Measurements from ENCODE around the gene GABRP. TPM values are rescaled to one million over a fixed set of nuclear protein-coding genes. Genes with fewer than 3 reads are reported as not detected.

GABRP gene
- total RNA-seq, 2 donors from 2014 or later = not detected

- no peak overlapping the region for H3K27ac ChIP-seq
- no peaks in the 10 kb centered on the region for H3K9me3 ChIP-seq
- no peaks in the 10 kb centered on the region for H3K27me3 ChIP-seq (replicated peaks; ENCODE audit: insufficient read depth)
- H3K36me3 ChIP-seq = no peaks in the 10 kb centered on the region
- TF ChIP-seq CTCF (IDR thresholded peaks at IDR 0.05) = no peak
- no peaks in the 10 kb centered on the region for H3K4me1 ChIP-seq (ENCODE audit: control insufficient read depth in 1 of 2, low read depth in 2 of 2)
- ATAC-seq (ENCODE audit: insufficient number of reproducible peaks, low FRiP score, low read depth) (no peak), DNase-seq (ENCODE audit: low spot score) (no peak)
- H3K4me3 ChIP-seq = no peak overlapping the region
Observed at GRCh38 chr5:170782438-170782837, 1.1 kb upstream of the GABRP start.

- Histone ChIP-seq H3K27ac (no peak overlapping the region), H3K36me3 (no peaks in the 10 kb centered on the region), H3K4me3 (no peak overlapping the region), H3K4me1 (ENCODE audit: control insufficient read depth in 1 of 2, low read depth in 2 of 2) (no peaks in the 10 kb centered on the region), H3K9me3 (no peaks in the 10 kb centered on the region), H3K27me3 (replicated peaks; ENCODE audit: insufficient read depth) (no peaks in the 10 kb centered on the region)
- DNase-seq (ENCODE audit: low spot score) = no peak
- no peak for ATAC-seq (ENCODE audit: insufficient number of reproducible peaks, low FRiP score, low read depth)
- no peak for TF ChIP-seq CTCF (IDR thresholded peaks at IDR 0.05)
Observed at GRCh38 chr5:170785416-170785815, 1.9 kb downstream of the GABRP start.

- no peak for ATAC-seq (ENCODE audit: insufficient number of reproducible peaks, low FRiP score, low read depth)
- no peaks in the 10 kb centered on the region for H3K36me3 ChIP-seq
- H3K4me3 ChIP-seq = no peak overlapping the region
- no peaks in the 10 kb centered on the region for H3K4me1 ChIP-seq (ENCODE audit: control insufficient read depth in 1 of 2, low read depth in 2 of 2)
- no peak for DNase-seq (ENCODE audit: low spot score)
- H3K27ac ChIP-seq = no peak overlapping the region
- no peaks in the 10 kb centered on the region for H3K9me3 ChIP-seq
- no peak for TF ChIP-seq CTCF (IDR thresholded peaks at IDR 0.05)
- H3K27me3 ChIP-seq (replicated peaks; ENCODE audit: insufficient read depth) = no peaks in the 10 kb centered on the region
Observed at GRCh38 chr5:170787216-170787615, 3.7 kb downstream of the GABRP start.

- no peaks in the 10 kb centered on the region for H3K27me3 ChIP-seq (replicated peaks; ENCODE audit: insufficient read depth)
- no peaks in the 10 kb centered on the region for H3K9me3 ChIP-seq
- no peak overlapping the region for H3K4me3 ChIP-seq
- DNase-seq (ENCODE audit: low spot score) (no peak), ATAC-seq (ENCODE audit: insufficient number of reproducible peaks, low FRiP score, low read depth) (no peak)
- no peaks in the 10 kb centered on the region for H3K36me3 ChIP-seq
- H3K4me1 ChIP-seq (ENCODE audit: control insufficient read depth in 1 of 2, low read depth in 2 of 2) = no peaks in the 10 kb centered on the region
- no peak overlapping the region for H3K27ac ChIP-seq
- no peak for TF ChIP-seq CTCF (IDR thresholded peaks at IDR 0.05)
Observed at GRCh38 chr5:170788626-170789304, 5.2 kb downstream of the GABRP start.

GRCh38 chr5:170791325-170791954, 7.9 kb downstream of the GABRP start:
- Histone ChIP-seq H3K4me3 (no peak overlapping the region), H3K36me3 (no peaks in the 10 kb centered on the region), H3K9me3 (no peaks in the 10 kb centered on the region), H3K4me1 (ENCODE audit: control insufficient read depth in 1 of 2, low read depth in 2 of 2) (no peaks in the 10 kb centered on the region), H3K27me3 (replicated peaks; ENCODE audit: insufficient read depth) (no peaks in the 10 kb centered on the region), H3K27ac (no peak overlapping the region)
- DNase-seq (ENCODE audit: low spot score) (peak; percentile 6), ATAC-seq (ENCODE audit: insufficient number of reproducible peaks, low FRiP score, low read depth) (peak; percentile 57)
- peak; percentile 44 for TF ChIP-seq CTCF (IDR thresholded peaks at IDR 0.05)
